GM10266 (cell line): ENCODE data around the gene ADAMTS20.
"Not testable (repeated sequence)": the region's sequence is repeated elsewhere in the genome, so short reads cannot be mapped to it uniquely, and the experiment has no call there.

Experiments used
- DNase-seq: peaks from one replicate; pipeline ENCODE4 v3.0.0; 2012; ENCODE audit errors: extremely low spot score
- TF ChIP-seq, protein P1 (sequence below): IDR thresholded peaks from 2 replicates; pipeline ENCODE4 v1.5.1; 2012; ENCODE audit warnings: mild to moderate bottlenecking, low read depth; ENCODE audit not compliant: control insufficient read depth, insufficient read depth; ENCODE audit errors: missing control alignments

ADAMTS20 gene

DNA sequence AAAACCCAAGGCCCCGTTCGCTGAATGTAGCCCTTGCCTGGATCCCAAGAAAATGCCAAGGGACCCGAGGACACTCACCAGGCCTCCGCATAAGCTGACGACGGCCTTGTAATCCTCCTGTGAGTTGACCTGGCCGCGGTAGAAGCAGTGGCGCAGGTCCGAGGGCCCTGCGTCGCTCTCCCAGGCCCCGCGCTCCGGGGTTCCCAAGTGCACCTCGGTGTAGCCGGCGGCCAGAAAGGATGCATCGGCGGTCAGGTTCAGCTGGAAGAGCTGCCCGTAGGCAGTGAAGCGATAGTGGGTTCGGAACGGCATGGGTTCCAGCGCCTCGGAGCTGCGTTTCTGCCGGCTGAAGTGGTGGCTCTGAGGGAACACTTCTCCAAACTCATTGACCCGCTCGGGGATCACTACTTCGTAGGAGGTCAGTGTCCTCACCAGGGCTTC is 1.2 kb downstream of the ADAMTS20 start:
- TF ChIP-seq, protein P1, sequence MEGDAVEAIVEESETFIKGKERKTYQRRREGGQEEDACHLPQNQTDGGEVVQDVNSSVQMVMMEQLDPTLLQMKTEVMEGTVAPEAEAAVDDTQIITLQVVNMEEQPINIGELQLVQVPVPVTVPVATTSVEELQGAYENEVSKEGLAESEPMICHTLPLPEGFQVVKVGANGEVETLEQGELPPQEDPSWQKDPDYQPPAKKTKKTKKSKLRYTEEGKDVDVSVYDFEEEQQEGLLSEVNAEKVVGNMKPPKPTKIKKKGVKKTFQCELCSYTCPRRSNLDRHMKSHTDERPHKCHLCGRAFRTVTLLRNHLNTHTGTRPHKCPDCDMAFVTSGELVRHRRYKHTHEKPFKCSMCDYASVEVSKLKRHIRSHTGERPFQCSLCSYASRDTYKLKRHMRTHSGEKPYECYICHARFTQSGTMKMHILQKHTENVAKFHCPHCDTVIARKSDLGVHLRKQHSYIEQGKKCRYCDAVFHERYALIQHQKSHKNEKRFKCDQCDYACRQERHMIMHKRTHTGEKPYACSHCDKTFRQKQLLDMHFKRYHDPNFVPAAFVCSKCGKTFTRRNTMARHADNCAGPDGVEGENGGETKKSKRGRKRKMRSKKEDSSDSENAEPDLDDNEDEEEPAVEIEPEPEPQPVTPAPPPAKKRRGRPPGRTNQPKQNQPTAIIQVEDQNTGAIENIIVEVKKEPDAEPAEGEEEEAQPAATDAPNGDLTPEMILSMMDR, result no peak
- no peak for DNase-seq

DNA sequence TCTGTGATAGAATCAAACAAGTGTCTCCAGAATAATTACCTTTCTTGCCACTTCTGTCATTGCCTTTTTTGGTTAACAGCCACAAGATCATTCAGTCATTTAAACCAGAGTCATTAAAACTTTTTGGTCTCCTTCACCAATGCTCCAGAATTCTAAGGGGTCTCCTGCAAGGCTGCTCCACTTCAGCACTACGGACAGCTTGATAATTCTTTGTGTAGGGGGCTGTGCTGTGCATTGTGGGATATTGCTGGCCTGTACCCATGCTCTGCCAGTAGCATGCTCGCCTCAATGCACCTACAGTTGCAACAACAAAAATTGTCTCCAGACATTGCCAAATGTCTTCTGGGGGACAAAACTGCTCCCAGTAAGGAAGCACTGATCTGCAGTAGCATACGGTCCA is 7.3 kb downstream of the ADAMTS20 start:
- TF ChIP-seq, protein P1, result no peak

DNA sequence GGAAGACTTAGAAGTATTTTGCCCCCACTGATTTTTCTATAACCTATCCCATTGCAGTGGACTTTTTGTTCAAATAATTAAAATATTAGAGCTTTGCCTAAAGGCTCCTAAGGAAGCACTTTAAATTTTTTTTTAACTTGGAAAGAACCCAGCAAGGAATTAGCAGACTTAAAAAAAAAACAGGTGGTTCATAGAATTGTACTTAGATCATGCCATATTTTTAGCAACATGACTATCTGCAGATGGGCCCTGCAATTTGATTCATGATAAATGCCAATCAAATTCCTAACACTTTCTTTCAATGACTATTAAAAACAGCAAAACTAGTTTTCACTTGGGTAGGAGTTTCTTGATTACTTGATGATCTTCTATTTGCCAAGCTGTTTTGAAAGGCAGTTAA is 11.5 kb downstream of the ADAMTS20 start:
- TF ChIP-seq, protein P1, result no peak
- DNase-seq, result no peak

More for the DNA sequence above, 7.3 kb downstream of the ADAMTS20 start:
- no peak for DNase-seq

DNA sequence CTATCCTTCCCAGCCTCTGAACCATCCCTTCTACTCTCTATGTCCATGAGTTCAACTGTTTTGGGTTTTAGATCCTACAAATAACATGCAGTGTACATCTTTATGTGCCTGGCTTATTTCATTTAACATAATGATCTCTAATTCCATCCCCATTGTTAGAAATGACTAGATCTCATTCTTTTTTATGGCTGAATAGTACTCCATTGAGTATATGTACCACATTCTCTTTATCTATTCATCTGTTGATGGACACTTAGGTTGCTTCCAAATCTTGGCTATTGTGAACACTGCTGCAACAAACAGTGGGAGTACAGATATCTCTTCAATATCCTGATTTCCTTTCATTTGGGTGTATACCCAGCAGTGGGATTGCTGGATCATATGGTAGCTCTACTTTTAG is 14.3 kb downstream of the ADAMTS20 start:
- not testable (repeated sequence) for DNase-seq

DNA sequence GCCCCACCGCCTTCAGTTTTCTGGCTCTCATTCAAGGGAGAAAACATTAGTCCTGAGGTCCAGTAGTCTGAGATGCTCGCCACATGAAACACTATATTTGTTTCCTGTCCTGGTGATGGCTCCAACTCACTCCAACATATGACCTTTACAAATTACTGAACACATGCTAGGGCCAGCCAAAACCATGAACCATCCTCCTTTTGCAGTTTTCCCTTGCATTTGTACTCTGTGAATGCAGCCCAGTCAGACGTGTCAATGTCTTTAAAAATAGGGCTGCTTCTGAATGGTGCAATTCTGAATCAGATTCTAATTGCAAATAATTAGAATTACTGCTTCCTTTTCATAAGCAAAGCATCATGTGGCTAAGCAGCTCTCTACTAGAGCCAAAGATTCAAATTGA is 36.0 kb downstream of the ADAMTS20 start:
- TF ChIP-seq, protein P1, result no peak
- no peak for DNase-seq

DNA sequence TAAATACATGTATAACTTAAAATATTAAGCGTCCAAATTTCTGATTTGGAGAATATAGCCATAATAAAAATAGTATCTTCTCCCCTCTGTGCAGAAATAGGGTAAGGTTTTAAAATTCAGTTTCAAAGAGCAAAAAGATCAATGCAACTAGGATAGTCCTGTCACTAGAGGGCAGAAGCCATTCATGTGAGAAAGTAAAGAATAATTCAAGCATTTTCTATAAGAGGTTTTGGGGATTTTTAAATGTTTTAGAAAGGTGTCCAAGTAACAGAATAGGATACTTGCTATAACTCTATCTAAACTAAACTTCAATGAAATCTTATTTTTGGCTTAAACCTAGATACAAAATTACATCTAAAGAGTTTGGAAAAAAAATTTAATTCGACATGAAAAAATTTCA is 50.3 kb downstream of the ADAMTS20 start:
- TF ChIP-seq, protein P1, result peak; percentile 32
- DNase-seq, result peak; percentile 37

DNA sequence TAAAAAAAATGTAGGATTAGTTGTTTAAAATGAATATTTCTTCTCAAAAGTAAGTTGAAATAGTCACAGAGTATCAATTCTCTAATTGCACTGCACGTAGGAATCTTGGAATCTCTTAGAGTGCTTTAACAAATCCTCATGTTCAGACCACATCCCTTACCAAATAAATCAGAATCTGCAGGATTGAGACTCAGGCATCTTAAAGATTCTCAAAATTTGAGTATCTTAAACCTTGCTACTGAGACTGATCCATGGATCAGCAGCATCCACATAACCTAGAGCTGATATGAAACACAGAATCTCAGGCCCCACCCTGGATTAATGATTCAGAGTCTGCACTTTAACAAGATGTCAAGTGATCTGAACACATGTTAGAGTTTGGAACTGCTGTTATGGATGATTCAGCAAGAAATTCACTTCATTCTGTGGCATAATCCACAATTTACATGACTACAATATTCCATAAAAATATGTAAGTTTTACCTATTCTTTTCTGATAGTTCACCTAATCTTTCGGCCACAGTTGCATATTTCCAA is 58.7 kb downstream of the ADAMTS20 start:
- TF ChIP-seq, protein P1, result no peak
- no peak for DNase-seq

DNA sequence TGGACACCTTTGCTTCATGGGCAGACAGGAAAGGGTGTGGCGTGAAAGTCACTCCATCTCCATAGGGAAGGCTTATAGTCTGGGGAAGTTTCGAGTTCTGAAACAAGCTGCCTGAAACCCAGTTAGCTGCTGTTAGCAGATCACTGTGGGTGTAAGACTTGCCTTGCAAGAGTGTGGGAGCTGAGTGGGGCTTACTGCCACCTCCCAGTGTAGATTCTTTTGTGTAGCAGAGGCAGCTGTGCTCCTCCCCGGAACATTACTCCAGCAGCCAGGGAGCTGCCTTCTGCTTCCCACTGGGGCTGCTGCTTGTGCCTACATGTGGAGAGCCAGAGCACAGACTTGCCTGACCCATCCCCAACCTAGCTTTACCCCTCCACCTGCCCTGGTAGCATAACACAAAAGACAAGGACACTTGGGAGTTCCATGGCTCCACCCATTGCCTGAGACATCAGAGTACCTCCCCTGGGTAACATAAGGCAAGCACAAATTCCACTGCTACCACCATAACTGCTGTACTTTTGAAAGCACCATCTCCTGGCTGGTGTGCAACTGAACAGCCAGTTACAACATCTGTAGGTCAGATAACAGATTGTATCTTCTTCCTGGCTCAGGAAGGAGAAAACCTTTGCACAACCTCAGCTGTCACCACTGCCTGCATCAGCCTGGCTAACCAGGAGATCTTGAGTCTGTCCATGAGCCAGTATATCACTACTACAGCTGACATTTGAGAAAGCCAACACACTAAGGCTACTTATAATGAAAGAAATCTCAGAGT is 69.5 kb downstream of the ADAMTS20 start:
- TF ChIP-seq, protein P1, result no peak

More for the DNA sequence above, 69.5 kb downstream of the ADAMTS20 start:
- no peak for DNase-seq
